Liver (tissue), 4 donors: ENCODE measurements around the gene SCPEP1. TPM values are rescaled to one million over a fixed set of nuclear protein-coding genes. Genes with fewer than 3 reads are reported as not detected.

Experiments
- polyA plus RNA-seq, 2 donors: library from polyadenylated mRNA; stranded (reverse) in 1 of 2; unstranded in 1 of 2; fragments of 200-250 nt in 1 of 2; fragments of >200 nt in 1 of 2; fragmentation: Nextera tagmentation in 1 of 2; extraction: Ambion mirVana in 1 of 2; gene quantifications; one replicate each; pipeline versions ENCODE4 v1.2.1 to v1.2.3, GENCODE V29; 2013 to 2015
- total RNA-seq, 2 donors: library from RNA; depleted of rRNA; stranded (reverse); fragments of >200 nt; gene quantifications; one replicate each; pipeline ENCODE4 v1.2.3, GENCODE V29; 2014
- donor health status: healthy.
- donor health status: healthy.
- donor health status: healthy.

The SCPEP1 gene
- total and polyA plus RNA-seq, 4 donors = 15.7 to 29.3 (median 28.2) TPM

Other genes starting within 250 kb of the SCPEP1 start
- gene C17orf67, start 144.2 kb upstream of the SCPEP1 start, total RNA-seq = under 1 TPM; 0.19 to 0.75 TPM
- 1 to 10 TPM in 1 of 2 donors, under 1 TPM in 1; 0.81 to 1.4 TPM for gene C17orf67, start 144.2 kb upstream of the SCPEP1 start, polyA plus RNA-seq
- 1 to 10 TPM; 1.0 to 5.9 TPM for gene DGKE, start 144.0 kb upstream of the SCPEP1 start, total RNA-seq
- gene DGKE, start 144.0 kb upstream of the SCPEP1 start, polyA plus RNA-seq = 1 to 10 TPM; 1.3 to 4.3 TPM
- 10 to 100 TPM; 10.8 to 64.5 TPM for gene TRIM25, start 64.1 kb upstream of the SCPEP1 start, total RNA-seq
- 10 to 100 TPM; 14.6 to 16.6 TPM for gene TRIM25, start 64.1 kb upstream of the SCPEP1 start, polyA plus RNA-seq
- gene COIL, start 17.1 kb upstream of the SCPEP1 start, total RNA-seq = 1 to 10 TPM; 6.1 to 9.9 TPM
- 1 to 10 TPM; 4.7 to 6.9 TPM for gene COIL, start 17.1 kb upstream of the SCPEP1 start, polyA plus RNA-seq
- gene AKAP1, start 107.1 kb downstream of the SCPEP1 start, total RNA-seq = 10 to 100 TPM; 36.4 to 58.5 TPM
- 10 to 100 TPM; 31.3 to 43.1 TPM for gene AKAP1, start 107.1 kb downstream of the SCPEP1 start, polyA plus RNA-seq